Activated B cell treated with CpG ODN at 0.5 μM for 24 hours (primary cell): Measurements from ENCODE around the gene IFNG. TPM values are rescaled to one million over a fixed set of nuclear protein-coding genes. Genes with fewer than 3 reads are reported as not detected.

Source experiments
- ATAC-seq: fragments of 200-7000 bp; cut with Tn5 transposase; one replicate; pipeline ENCODE4 v1.10.0; 2021; ENCODE audit warnings: low read depth, mild to moderate bottlenecking, moderate library complexity
- CTCF ChIA-PET: fragments of 350-600 bp; sonication (Branson Sonifier 250); formaldehyde crosslinking; loops from one replicate; lab custom pipeline; 2021; ENCODE audit warnings: antibody characterized with exemption; lab: Charles Lee
- POLR2A ChIA-PET: fragments of 350-600 bp; sonication (Branson Sonifier 250); formaldehyde crosslinking; loops from one replicate; lab custom pipeline; 2021; ENCODE audit warnings: antibody characterized with exemption; lab: Charles Lee
- DNase-seq: peaks from one replicate; pipeline ENCODE4 v3.0.0; 2022
- H3K27ac Mint-ChIP-seq: one replicate; pipeline ENCODE4 v1.8.0; 2020; ENCODE audit warnings: mixed read lengths
- H3K27me3 Mint-ChIP-seq: one replicate; pipeline ENCODE4 v1.8.0; 2021; ENCODE audit warnings: mixed read lengths
- H3K36me3 Mint-ChIP-seq: one replicate; pipeline ENCODE4 v1.8.0; 2021; ENCODE audit warnings: low read depth, mixed read lengths
- H3K4me1 Mint-ChIP-seq: one replicate; pipeline ENCODE4 v1.8.0; 2021; ENCODE audit warnings: mixed read lengths
- H3K4me3 Mint-ChIP-seq: one replicate; pipeline ENCODE4 v1.8.0; 2020; ENCODE audit warnings: mild to moderate bottlenecking, mixed read lengths
- H3K9me3 Mint-ChIP-seq: one replicate; pipeline ENCODE4 v1.8.0; 2020; ENCODE audit warnings: mixed read lengths
- intact Hi-C: fragments of 100-400 bp; cut with micrococcal nuclease; formaldehyde crosslinking; loops from one replicate; pipeline ENCODE4 v1.15.1; 2024
- total RNA-seq: library from RNA; stranded (reverse); gene quantifications from 2 replicates; pipeline ENCODE4 v1.2.3, GENCODE V29; 2022
- TF ChIP-seq, protein P1 (sequence below): fragments of 200-600 bp; IDR thresholded peaks from one replicate; pipeline ENCODE4 v1.8.0; 2022; ENCODE audit warnings: antibody characterized with exemption, mild to moderate bottlenecking

Gene IFNG
- total RNA-seq, 1 donor from 2014 or later: not detected

DNA sequence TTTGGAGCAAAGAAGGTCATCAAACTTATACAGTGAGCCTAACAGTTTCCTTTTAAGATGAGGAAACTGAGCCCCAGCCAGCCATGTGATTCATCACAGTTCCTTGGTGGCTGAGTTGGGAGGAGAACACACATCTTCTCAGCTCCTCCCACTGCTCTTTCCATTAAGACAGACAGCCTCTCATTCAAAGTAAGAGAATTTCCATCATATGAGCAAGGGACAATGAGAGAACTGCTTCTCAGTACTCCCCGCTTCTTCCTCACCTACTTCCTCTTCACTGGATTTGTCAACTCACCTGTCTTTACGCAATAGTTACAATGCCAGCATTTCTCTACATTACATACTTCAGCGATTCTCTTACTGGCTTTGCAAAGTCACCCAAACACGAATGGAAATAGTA, 2.2 kb downstream of the IFNG start:
- ATAC-seq (no peak), DNase-seq (no peak)
- H3K27ac Mint-ChIP-seq: no peak overlapping the region
- H3K27me3 Mint-ChIP-seq: no peaks in the 10 kb centered on the region
- H3K36me3 Mint-ChIP-seq: no peaks in the 10 kb centered on the region
- ChIA-PET CTCF (interaction anchor here (1.4 to 2.7 kb wide), 2 partner anchors 117 to 801 kb away, joined by 6 to 19 read pairs; no protein-coding TSS in a partner anchor), POLR2A (no interaction called here)
- H3K9me3 Mint-ChIP-seq: no peaks in the 10 kb centered on the region
- H3K4me3 Mint-ChIP-seq: no peak overlapping the region
- intact Hi-C loops: no loop called here
- peaks cover 2% of the 10 kb centered on the region for H3K4me1 Mint-ChIP-seq
- TF ChIP-seq, protein P1, sequence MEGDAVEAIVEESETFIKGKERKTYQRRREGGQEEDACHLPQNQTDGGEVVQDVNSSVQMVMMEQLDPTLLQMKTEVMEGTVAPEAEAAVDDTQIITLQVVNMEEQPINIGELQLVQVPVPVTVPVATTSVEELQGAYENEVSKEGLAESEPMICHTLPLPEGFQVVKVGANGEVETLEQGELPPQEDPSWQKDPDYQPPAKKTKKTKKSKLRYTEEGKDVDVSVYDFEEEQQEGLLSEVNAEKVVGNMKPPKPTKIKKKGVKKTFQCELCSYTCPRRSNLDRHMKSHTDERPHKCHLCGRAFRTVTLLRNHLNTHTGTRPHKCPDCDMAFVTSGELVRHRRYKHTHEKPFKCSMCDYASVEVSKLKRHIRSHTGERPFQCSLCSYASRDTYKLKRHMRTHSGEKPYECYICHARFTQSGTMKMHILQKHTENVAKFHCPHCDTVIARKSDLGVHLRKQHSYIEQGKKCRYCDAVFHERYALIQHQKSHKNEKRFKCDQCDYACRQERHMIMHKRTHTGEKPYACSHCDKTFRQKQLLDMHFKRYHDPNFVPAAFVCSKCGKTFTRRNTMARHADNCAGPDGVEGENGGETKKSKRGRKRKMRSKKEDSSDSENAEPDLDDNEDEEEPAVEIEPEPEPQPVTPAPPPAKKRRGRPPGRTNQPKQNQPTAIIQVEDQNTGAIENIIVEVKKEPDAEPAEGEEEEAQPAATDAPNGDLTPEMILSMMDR: no peak

DNA sequence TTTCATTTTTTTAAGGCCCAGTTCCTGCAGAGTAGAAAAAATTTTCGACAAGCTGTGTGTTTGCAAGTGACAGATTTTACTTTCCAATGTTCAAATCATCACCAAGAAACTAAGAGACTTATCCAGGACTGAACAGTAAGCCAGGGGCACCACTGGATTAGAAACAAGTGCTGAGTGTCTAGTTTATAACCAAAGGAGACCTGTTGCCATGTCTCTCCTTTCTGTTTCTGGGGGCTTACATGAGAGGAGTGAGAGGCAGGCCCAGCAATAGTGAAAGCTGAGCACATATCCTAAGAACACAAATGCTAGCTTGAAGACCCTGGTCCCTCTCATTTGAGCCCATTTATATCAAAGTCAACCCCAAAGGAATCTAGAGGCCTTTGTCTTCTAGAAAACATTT, 2.9 kb downstream of the IFNG start:
- peaks cover 2% of the 10 kb centered on the region for H3K4me1 Mint-ChIP-seq
- no peak overlapping the region for H3K27ac Mint-ChIP-seq
- H3K27me3 Mint-ChIP-seq: no peaks in the 10 kb centered on the region
- TF ChIP-seq, protein P1: no peak
- H3K9me3 Mint-ChIP-seq: no peaks in the 10 kb centered on the region
- no peak for DNase-seq
- no peak overlapping the region for H3K4me3 Mint-ChIP-seq
- CTCF ChIA-PET: interaction anchor here (1.4 kb wide), 1 partner anchor 800 kb away, joined by 6 read pairs; no protein-coding TSS in a partner anchor
- POLR2A ChIA-PET: no interaction called here
- no peak for ATAC-seq
- H3K36me3 Mint-ChIP-seq: no peaks in the 10 kb centered on the region
- intact Hi-C loops: no loop called here

DNA sequence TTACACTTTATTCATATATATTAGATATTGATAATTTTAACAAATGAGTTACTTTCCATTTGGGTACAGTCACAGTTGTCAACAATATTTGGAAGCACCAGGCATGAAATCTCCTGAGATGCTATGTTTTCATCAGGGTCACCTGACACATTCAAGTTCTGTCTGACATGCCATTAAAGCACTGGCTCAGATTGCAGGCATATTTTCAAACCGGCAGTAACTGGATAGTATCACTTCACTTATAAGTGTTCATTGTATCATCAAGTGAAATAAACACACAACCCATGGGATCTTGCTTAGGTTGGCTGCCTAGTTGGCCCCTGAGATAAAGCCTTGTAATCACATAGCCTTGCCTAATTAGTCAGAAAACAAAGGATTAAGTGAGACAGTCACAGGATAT, 4.8 kb downstream of the IFNG start:
- POLR2A ChIA-PET: no interaction called here
- H3K36me3 Mint-ChIP-seq: no peaks in the 10 kb centered on the region
- H3K27ac Mint-ChIP-seq: no peak overlapping the region

DNA sequence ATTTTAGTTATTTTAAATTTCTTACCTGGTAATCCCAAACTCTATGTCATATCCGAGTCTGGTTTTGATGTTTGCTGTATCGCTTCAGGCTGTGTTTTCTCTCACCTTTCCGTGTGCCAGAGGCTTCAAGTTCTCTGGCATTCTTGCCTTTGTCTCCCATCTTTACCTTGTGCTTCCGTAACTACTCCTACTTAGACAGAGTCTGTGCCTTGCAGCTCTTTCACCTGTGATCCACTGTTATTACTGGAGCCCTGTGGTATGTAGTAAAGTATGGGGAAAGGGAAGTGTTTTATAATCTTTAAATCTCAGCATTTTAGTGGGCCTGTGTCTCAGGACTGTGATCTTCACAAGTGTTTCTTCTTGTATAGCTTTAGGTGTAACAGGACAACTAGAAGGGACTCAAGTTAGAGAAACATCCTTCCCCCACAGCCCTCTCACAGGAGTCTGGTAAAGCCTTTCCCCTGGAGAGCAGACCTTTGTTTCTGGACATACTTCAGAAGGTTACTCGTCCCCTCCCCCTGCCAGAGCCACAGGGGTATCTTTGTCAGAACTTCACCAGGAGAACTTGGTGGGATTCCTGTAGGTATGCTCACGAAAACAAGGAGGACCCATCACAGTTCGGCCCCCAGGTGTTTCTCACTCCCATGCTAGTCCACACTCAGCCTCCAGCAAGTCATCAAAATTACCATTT, 11.1 kb downstream of the IFNG start:
- no peaks in the 10 kb centered on the region for H3K27me3 Mint-ChIP-seq
- ChIA-PET CTCF (no interaction called here), POLR2A (no interaction called here)
- no peaks in the 10 kb centered on the region for H3K9me3 Mint-ChIP-seq
- DNase-seq (no peak), ATAC-seq (no peak)
- H3K4me1 Mint-ChIP-seq: peaks cover 6% of the 10 kb centered on the region
- H3K36me3 Mint-ChIP-seq: no peaks in the 10 kb centered on the region
- intact Hi-C loops: no loop called here
- TF ChIP-seq, protein P1: no peak
- no peak overlapping the region for H3K27ac Mint-ChIP-seq
- no peak overlapping the region for H3K4me3 Mint-ChIP-seq

More for the DNA sequence above, 4.8 kb downstream of the IFNG start:
- intact Hi-C loops: no loop called here
- ATAC-seq: no peak
- Mint-ChIP-seq H3K27me3 (no peaks in the 10 kb centered on the region), H3K4me3 (no peak overlapping the region), H3K9me3 (no peaks in the 10 kb centered on the region), H3K4me1 (peaks cover 5% of the 10 kb centered on the region)
- TF ChIP-seq, protein P1: no peak
- no peak for DNase-seq
- CTCF ChIA-PET: no interaction called here

- POLR2A ChIA-PET: no interaction called here
- Mint-ChIP-seq H3K27ac (no peak overlapping the region), H3K9me3 (no peaks in the 10 kb centered on the region), H3K27me3 (no peaks in the 10 kb centered on the region), H3K4me3 (no peak overlapping the region), H3K4me1 (peaks cover 3% of the 10 kb centered on the region), H3K36me3 (no peaks in the 10 kb centered on the region)
- intact Hi-C loops: no loop called here
- DNase-seq (no peak), ATAC-seq (no peak)
- CTCF ChIA-PET: no interaction called here
- TF ChIP-seq, protein P1: no peak
Observed at GRCh38 chr12:68140556-68140955, 19.0 kb downstream of the IFNG start.
